SJSA1 (cell line): Measurements from ENCODE around the gene GPR137B. TPM values are rescaled to one million over a fixed set of nuclear protein-coding genes. Genes with fewer than 3 reads are reported as not detected.
"Not testable (repeated sequence)": the region's sequence is repeated elsewhere in the genome, so short reads cannot be mapped to it uniquely, and the experiment has no call there.

Source experiments
- DNase-seq, 2 experiments: peaks; one replicate each; pipeline ENCODE4 v3.0.0-alpha.2; 2015 to 2020; ENCODE audit warnings: low spot score in 2 of 2, low read depth in 1 of 2
- H3K27ac ChIP-seq: fragments of 250-450 bp; sonication (Bioruptor Pico); 2 replicates; pipeline ENCODE4 v1.5.1; 2020; ENCODE audit warnings: mild to moderate bottlenecking, moderate library complexity
- H3K27me3 ChIP-seq: fragments of 250-450 bp; sonication (Bioruptor Pico); replicated peaks from 2 replicates; pipeline ENCODE4 v1.5.1; 2020; ENCODE audit warnings: mild to moderate bottlenecking, moderate library complexity
- H3K36me3 ChIP-seq: fragments of 250-450 bp; sonication (Bioruptor Pico); 2 replicates; pipeline ENCODE4 v1.5.1; 2020; ENCODE audit warnings: mild to moderate bottlenecking
- H3K4me1 ChIP-seq: fragments of 250-450 bp; sonication (Bioruptor Pico); replicated peaks from 2 replicates; pipeline ENCODE4 v1.6.1; 2021; ENCODE audit warnings: mild to moderate bottlenecking
- H3K4me3 ChIP-seq: fragments of 250-450 bp; sonication (Bioruptor Pico); 2 replicates; pipeline ENCODE4 v1.5.1; 2020; ENCODE audit warnings: mild to moderate bottlenecking
- H3K9me3 ChIP-seq: fragments of 250-450 bp; sonication (Bioruptor Pico); replicated peaks from 2 replicates; pipeline ENCODE4 v1.5.1; 2020; ENCODE audit warnings: mild to moderate bottlenecking
- total RNA-seq: library from RNA; depleted of rRNA; stranded (reverse); fragments of >200 nt; shearing (Covaris generic); gene quantifications from 2 replicates; pipeline ENCODE4 v1.2.3, GENCODE V29; 2014

The GPR137B gene
- total RNA-seq, 1 experiment from 2014 or later = 4.4 TPM

GRCh38 chr1:236155399-236155767 lies 13.0 kb downstream of the GPR137B start:
- Histone ChIP-seq H3K9me3 (no peaks in the 10 kb centered on the region), H3K4me3 (no peak overlapping the region), H3K4me1 (peaks cover 15% of the 10 kb centered on the region), H3K27me3 (no peaks in the 10 kb centered on the region), H3K36me3 (no peaks in the 10 kb centered on the region), H3K27ac (no peak overlapping the region)
- peak in 1 of 2 experiments; percentile 40 for DNase-seq

GRCh38 chr1:236155841-236156503 lies 13.6 kb downstream of the GPR137B start:
- Histone ChIP-seq H3K4me3 (no peak overlapping the region), H3K36me3 (no peaks in the 10 kb centered on the region), H3K4me1 (peaks cover 15% of the 10 kb centered on the region), H3K9me3 (no peaks in the 10 kb centered on the region), H3K27ac (no peak overlapping the region), H3K27me3 (no peaks in the 10 kb centered on the region)
- no peak for DNase-seq

- H3K36me3 ChIP-seq = no peaks in the 10 kb centered on the region
- DNase-seq = no peak
- no peaks in the 10 kb centered on the region for H3K27me3 ChIP-seq
- H3K27ac ChIP-seq = no peak overlapping the region
- peaks cover 15% of the 10 kb centered on the region for H3K4me1 ChIP-seq
- peaks cover 2% of the 10 kb centered on the region; the same call in 1 of the 2 replicates for H3K9me3 ChIP-seq
- H3K4me3 ChIP-seq = no peak overlapping the region
Measured at GRCh38 chr1:236156512-236157208, 14.3 kb downstream of the GPR137B start.

- H3K36me3 ChIP-seq, H3K4me3 ChIP-seq, DNase-seq, H3K9me3 ChIP-seq, H3K27me3 ChIP-seq, H3K27ac ChIP-seq: not testable (repeated sequence)
- peaks cover 15% of the 10 kb centered on the region for H3K4me1 ChIP-seq
Measured at GRCh38 chr1:236158072-236158471, 15.7 kb downstream of the GPR137B start.

- Histone ChIP-seq H3K4me3 (no peak overlapping the region), H3K27me3 (no peaks in the 10 kb centered on the region), H3K9me3 (peaks cover 6% of the 10 kb centered on the region; the same call in 1 of the 2 replicates), H3K27ac (no peak overlapping the region), H3K4me1 (peaks cover 15% of the 10 kb centered on the region), H3K36me3 (no peaks in the 10 kb centered on the region)
- no peak for DNase-seq
Measured at GRCh38 chr1:236158719-236159118, 16.4 kb downstream of the GPR137B start.

- DNase-seq = no peak
Measured at GRCh38 chr1:236159704-236160539, 17.6 kb downstream of the GPR137B start.

GRCh38 chr1:236160540-236161127 lies 18.3 kb downstream of the GPR137B start:
- peaks cover 6% of the 10 kb centered on the region; the same call in 1 of the 2 replicates for H3K9me3 ChIP-seq
- H3K4me3 ChIP-seq = no peak overlapping the region
- no peaks in the 10 kb centered on the region for H3K36me3 ChIP-seq
- DNase-seq = no peak
- no peaks in the 10 kb centered on the region for H3K27me3 ChIP-seq
- no peak overlapping the region for H3K27ac ChIP-seq
- peaks cover 4% of the 10 kb centered on the region for H3K4me1 ChIP-seq

More at GRCh38 chr1:236159704-236160539, 17.6 kb downstream of the GPR137B start:
- Histone ChIP-seq H3K9me3 (peaks cover 6% of the 10 kb centered on the region; the same call in 1 of the 2 replicates), H3K27ac (no peak overlapping the region), H3K27me3 (no peaks in the 10 kb centered on the region), H3K4me3 (no peak overlapping the region), H3K36me3 (no peaks in the 10 kb centered on the region), H3K4me1 (peaks cover 11% of the 10 kb centered on the region)

GRCh38 chr1:236161230-236161629 lies 18.9 kb downstream of the GPR137B start:
- Histone ChIP-seq H3K4me1 (no peaks in the 10 kb centered on the region), H3K27me3 (no peaks in the 10 kb centered on the region), H3K36me3 (no peaks in the 10 kb centered on the region), H3K27ac (no peak overlapping the region), H3K9me3 (peaks cover 6% of the 10 kb centered on the region; the same call in 1 of the 2 replicates), H3K4me3 (no peak overlapping the region)
- DNase-seq = no peak

GRCh38 chr1:236161755-236162154 lies 19.4 kb downstream of the GPR137B start:
- not testable (repeated sequence) for H3K4me1 ChIP-seq, H3K4me3 ChIP-seq, DNase-seq, H3K9me3 ChIP-seq, H3K27ac ChIP-seq, H3K36me3 ChIP-seq, H3K27me3 ChIP-seq

GRCh38 chr1:236163463-236164153 lies 21.3 kb downstream of the GPR137B start:
- Histone ChIP-seq H3K27me3 (no peaks in the 10 kb centered on the region), H3K9me3 (peaks cover 6% of the 10 kb centered on the region; the same call in 1 of the 2 replicates), H3K27ac (no peak overlapping the region), H3K4me3 (no peak overlapping the region), H3K4me1 (no peaks in the 10 kb centered on the region), H3K36me3 (no peaks in the 10 kb centered on the region)
- no peak for DNase-seq

GRCh38 chr1:236164273-236164672 lies 21.9 kb downstream of the GPR137B start:
- H3K4me3 ChIP-seq = no peak overlapping the region
- no peaks in the 10 kb centered on the region for H3K27me3 ChIP-seq
- no peaks in the 10 kb centered on the region for H3K4me1 ChIP-seq
- H3K27ac ChIP-seq = no peak overlapping the region
- H3K9me3 ChIP-seq = peaks cover 6% of the 10 kb centered on the region; the same call in 1 of the 2 replicates
- no peak for DNase-seq
- no peaks in the 10 kb centered on the region for H3K36me3 ChIP-seq

GRCh38 chr1:236165238-236165981 lies 23.1 kb downstream of the GPR137B start:
- Histone ChIP-seq H3K27ac (no peak overlapping the region), H3K4me3 (no peak overlapping the region), H3K36me3 (no peaks in the 10 kb centered on the region), H3K4me1 (no peaks in the 10 kb centered on the region), H3K9me3 (peaks cover 6% of the 10 kb centered on the region; the same call in 1 of the 2 replicates), H3K27me3 (no peaks in the 10 kb centered on the region)
- DNase-seq = no peak
